K562 (cell line): Measurements from ENCODE around the gene RPS6KL1. TPM values are rescaled to one million over a fixed set of nuclear protein-coding genes. Genes with fewer than 3 reads are reported as not detected.

Experiments used
- ATAC-seq: fragments of 200-7000 bp; cut with Tn5 transposase; 3 replicates; pipeline ENCODE4 v1.9.1; 2020; ENCODE audit warnings: moderate library complexity
- BruUV-seq: library from RNA; stranded (reverse); fragments of 400-500 nt; replicated peaks from 2 replicates; lab custom pipeline; 2021; lab: Mats Ljungman, UMichigan
- CTCF ChIA-PET: fragments of 300-600 bp; formaldehyde crosslinking; extraction: SDS; loops from one replicate; lab custom pipeline; 2021; ENCODE audit warnings: low intra/inter-chr PET ratio; lab: Yijun Ruan, JAX
- POLR2A ChIA-PET: fragments of 300-600, 350-650 bp; sonication (Branson Sonifier 250); formaldehyde crosslinking; extraction: SDS; loops from one replicate; lab custom pipeline; 2021; ENCODE audit warnings: antibody characterized with exemption, inconsistent platforms; lab: Yijun Ruan, JAX
- DNase-seq, 4 experiments: peaks; one replicate each; pipeline versions ENCODE4 v3.0.0 to v3.0.0-alpha.2; 2011 to 2018; ENCODE audit warnings: low spot score in 3 of 4, mixed read lengths in 3 of 4; ENCODE audit errors: extremely low read depth in 1 of 4
- FAIRE-seq: peaks from 2 replicates; lab custom pipeline; 2011; peaks lifted over from hg19 to GRCh38; lab: Jason Lieb, UNC
- H2AFZ ChIP-seq: 2 replicates; pipeline ENCODE4 v1.6.0; 2011; ENCODE audit warnings: low read depth, low read length, control low read depth, inconsistent platforms
- H3K27ac ChIP-seq: fragments of 200-600 bp; 3 replicates; pipeline ENCODE4 v1.8.0; 2011; ENCODE audit warnings: low read depth, mild to moderate bottlenecking, control low read depth, inconsistent platforms, low read length, moderate library complexity, mixed read lengths; ENCODE audit errors: extremely low read depth
- H3K27me3 ChIP-seq, 2 experiments: fragments of 300-600 bp in 1 of 2; 2 replicates in 1 of 2; 3 replicates in 1 of 2; pipeline versions ENCODE4 v1.6.0 to v1.8.0; 2011; ENCODE audit warnings: inconsistent platforms in 2 of 2, low read length in 2 of 2, mild to moderate bottlenecking in 1 of 2, mixed read lengths in 1 of 2, moderate library complexity in 1 of 2; ENCODE audit not compliant: control insufficient read depth in 2 of 2, insufficient read depth in 2 of 2
- H3K36me3 ChIP-seq: fragments of 300-600 bp; 3 replicates; pipeline ENCODE4 v1.8.0; 2011; ENCODE audit warnings: mild to moderate bottlenecking, low read length, inconsistent platforms; ENCODE audit not compliant: control insufficient read depth, insufficient read depth
- H3K4me1 ChIP-seq, 2 experiments: fragments of 200-600 bp in 1 of 2; replicated peaks in 1 of 2; 2 replicates in 1 of 2; 3 replicates in 1 of 2; pipeline versions ENCODE4 v1.5.1 to v1.8.0; 2011; ENCODE audit warnings: inconsistent platforms in 2 of 2, low read length in 2 of 2, mild to moderate bottlenecking in 1 of 2, mixed read lengths in 1 of 2, moderate library complexity in 1 of 2; ENCODE audit not compliant: control insufficient read depth in 2 of 2, insufficient read depth in 2 of 2
- H3K4me2 ChIP-seq: 2 replicates; pipeline ENCODE4 v1.6.1; 2011; ENCODE audit warnings: low read length, control low read depth, inconsistent platforms, mixed read lengths; ENCODE audit not compliant: insufficient read depth
- H3K4me3 ChIP-seq: fragments of 200-600 bp; sonication (generic), shearing (Covaris generic); 2 replicates; pipeline ENCODE4 v1.5.1; 2016; ENCODE audit warnings: control low read depth, inconsistent platforms
- H3K79me2 ChIP-seq: fragments of 200-600 bp; 3 replicates; pipeline ENCODE4 v1.8.0; 2011; ENCODE audit warnings: low read length, inconsistent platforms; ENCODE audit not compliant: control insufficient read depth, insufficient read depth
- H3K9ac ChIP-seq, 2 experiments: 2 replicates each; pipeline versions ENCODE4 v1.6.0 to v1.6.1; 2011; ENCODE audit warnings: low read depth in 2 of 2, low read length in 2 of 2, control low read depth in 1 of 2, inconsistent platforms in 1 of 2, mild to moderate bottlenecking in 1 of 2, mixed read lengths in 1 of 2; ENCODE audit not compliant: insufficient read depth in 1 of 2
- H3K9me1 ChIP-seq: one replicate; pipeline ENCODE4 v1.6.0; 2011; ENCODE audit warnings: inconsistent platforms, mild to moderate bottlenecking, low read length, moderate library complexity; ENCODE audit not compliant: control insufficient read depth, insufficient read depth
- H3K9me3 ChIP-seq: replicated peaks from 2 replicates; pipeline ENCODE4 v1.5.1; 2011; ENCODE audit warnings: low read depth, low read length, inconsistent platforms; ENCODE audit not compliant: control insufficient read depth, insufficient read depth
- H4K20me1 ChIP-seq: replicated peaks from 2 replicates; pipeline ENCODE4 v1.6.1; 2011; ENCODE audit warnings: low read length, inconsistent platforms, mixed read lengths; ENCODE audit not compliant: control insufficient read depth, insufficient read depth
- CAMTA2 ChIP-seq: fragments of 250-450 bp; sonication (Bioruptor Pico); conservative IDR thresholded peaks from 2 replicates; pipeline ENCODE4 v1.5.1; 2022
- CBFB ChIP-seq: sonication (generic); formaldehyde crosslinking; IDR thresholded peaks from 2 replicates; pipeline ENCODE4 v1.4.0; 2020; ENCODE audit warnings: mild to moderate bottlenecking, missing genetic modification reagents
- MITF ChIP-seq: IDR thresholded peaks from 2 replicates; pipeline ENCODE4 v1.6.1; 2014; ENCODE audit warnings: antibody characterized with exemption
- MYBL2 ChIP-seq, 2 experiments: fragments of 450-650 bp in 1 of 2; sonication (generic) in 1 of 2; formaldehyde crosslinking in 1 of 2; IDR thresholded peaks; 2 replicates each; pipeline versions ENCODE4 v1.6.1 to v1.8.1; 2017 to 2022; ENCODE audit warnings: borderline replicate concordance in 1 of 2, inconsistent platforms in 1 of 2, low read depth in 1 of 2, mild to moderate bottlenecking in 1 of 2, missing genetic modification reagents in 1 of 2, moderate library complexity in 1 of 2
- PCBP2 ChIP-seq: fragments of 200-400 bp; formaldehyde crosslinking; IDR thresholded peaks from 2 replicates; pipeline ENCODE4 v1.6.1; 2018; ENCODE audit warnings: low read length, low read depth, mild to moderate bottlenecking, moderate library complexity; ENCODE audit not compliant: poor library complexity, severe bottlenecking
- PHTF2 ChIP-seq: fragments of 250-450 bp; sonication (Bioruptor Pico); IDR thresholded peaks from 2 replicates; pipeline ENCODE4 v1.5.0; 2021; ENCODE audit warnings: mild to moderate bottlenecking
- RBM15 ChIP-seq: fragments of 200-400 bp; formaldehyde crosslinking; IDR thresholded peaks from 2 replicates; pipeline ENCODE4 v1.6.1; 2018; ENCODE audit warnings: mild to moderate bottlenecking, low read length, moderate library complexity; ENCODE audit not compliant: insufficient read depth
- TEAD2 ChIP-seq: fragments of 450-650 bp; IDR thresholded peaks from 2 replicates; pipeline ENCODE4 v1.6.1; 2016; ENCODE audit warnings: missing genetic modification characterization, control low read depth, missing compliant biosample characterization
- TRIM28 ChIP-seq: fragments of 450-650 bp; IDR thresholded peaks from 2 replicates; pipeline ENCODE4 v1.6.1; 2017
- UBTF ChIP-seq, 2 experiments: IDR thresholded peaks; 2 replicates each; pipeline ENCODE4 v1.6.1; 2012; ENCODE audit warnings: improper control_type of control experiment in 2 of 2, low read depth in 2 of 2, low read length in 2 of 2, borderline replicate concordance in 1 of 2
- ZEB2 ChIP-seq: fragments of 450-650 bp; IDR thresholded peaks from 2 replicates; pipeline ENCODE4 v1.6.1; 2016
- ZNF354B ChIP-seq: fragments of 250-450 bp; sonication (Bioruptor Pico); IDR thresholded peaks from 2 replicates; pipeline ENCODE4 v1.4.0; 2020
- WGBS: fragments of 100-300 bp; shearing (Covaris generic); methylation state at CpG from one replicate; pipeline ENCODE4 v1.1.6; 2016; ENCODE audit warnings: low coverage, mixed read lengths; ENCODE audit not compliant: insufficient coverage; ENCODE audit errors: missing lambda C conversion rate; 5-methylcytosine and 5-hydroxymethylcytosine counted together
- in situ Hi-C: fragments of 300-500 bp; cut with MboI; formaldehyde crosslinking; loops from 4 replicates; pipeline ENCODE4 v1.15.0; 2018; ENCODE audit warnings: inconsistent platforms, mixed read lengths
- intact Hi-C: fragments of 100-400 bp; cut with micrococcal nuclease; formaldehyde crosslinking; loops from 2 replicates; pipeline ENCODE4 v1.14.2; 2022
- polyA plus RNA-seq, 8 experiments: library from polyadenylated mRNA; depleted of rRNA in 4 of 8; stranded (reverse) in 5 of 8; unstranded in 3 of 8; fragments of >200 nt; fragmentation: Nextera tagmentation in 2 of 8; fragmentation: Illumina TruSeq in 1 of 8; extraction: Ambion mirVana in 2 of 8; extraction: Trizol in 1 of 8; gene quantifications; 2 replicates each; pipeline versions ENCODE4 v1.2.1 to v1.2.3, GENCODE V29; 2011 to 2014; ENCODE audit warnings: inconsistent platforms in 1 of 8, missing spikeins in 1 of 8
- total RNA-seq, 7 experiments: library from RNA; depleted of rRNA in 6 of 7; stranded (reverse); fragments of >200 nt in 6 of 7; fragmentation: Illumina TruSeq in 2 of 7; extraction: Trizol in 2 of 7; gene quantifications; 2 replicates each; pipeline versions ENCODE4 v1.2.1 to v1.2.3, GENCODE V29; 2011 to 2021; ENCODE audit warnings: low replicate concordance in 1 of 7

Gene RPS6KL1
- total and polyA plus RNA-seq, 9 of the 15 experiments (the other 6 are each of a cell fraction or from before 2014, with no cell fraction given) = 0.91 to 15.5 (median 8.1) TPM

- no peak for TF ChIP-seq PHTF2 (CRISPR knock-in tag)
- no peak for TF ChIP-seq ZEB2
These were observed 27.0 kb upstream of the RPS6KL1 start (continued) for GRCh38 chr14:74949859-74950573.

GRCh38 chr14:74949191-74949601, 26.1 kb upstream of the RPS6KL1 start:
- Histone ChIP-seq H3K27ac (no peak overlapping the region), H3K4me2 (no peak overlapping the region), H3K9me3 (no peaks in the 10 kb centered on the region), H2AFZ (no peak overlapping the region), H4K20me1 (no peaks in the 10 kb centered on the region), H3K79me2 (no peaks in the 10 kb centered on the region), H3K27me3 (no peaks in the 10 kb centered on the region), H3K4me3 (no peak overlapping the region), H3K36me3 (no peaks in the 10 kb centered on the region), H3K4me1 (peaks cover 6 to 43% of the 10 kb centered on the region in 2 experiments; a peak in 3 of 5 replicates), H3K9ac (peak overlapping the region in 1 of 2 experiments; percentile 45; a peak in 1 of 4 replicates), H3K9me1 (no peaks in the 10 kb centered on the region)
- DNase-seq (no peak), FAIRE-seq (no peak), ATAC-seq (no peak)
- TF ChIP-seq PCBP2 (no peak), TRIM28 (no peak), ZNF354B (CRISPR knock-in tag) (no peak), UBTF (IDR thresholded peaks at IDR 0.05; ENCODE audit: borderline replicate concordance in 1 of 2, low read depth in 2 of 2, low read length in 2 of 2) (no peak), CBFB (no peak), TEAD2 (tag) (no peak), RBM15 (no peak), MITF (no peak), CAMTA2 (CRISPR knock-in tag) (no peak), MYBL2 (IDR thresholded peaks at IDR 0.05; ENCODE audit: low read depth) (no peak), MYBL2 (CRISPR knock-in tag; IDR thresholded peaks at IDR 0.05; ENCODE audit: borderline replicate concordance) (no peak)
- BruUV-seq = no TSS peak
- 88% methylated on average over 1 of the region's 16 CpGs for WGBS
- CTCF ChIA-PET = no interaction called here
- in situ Hi-C loops = no loop called here
- POLR2A ChIA-PET = interaction anchor here (0.6 kb wide), 1 partner anchor 402 kb away, joined by 4 read pairs; no protein-coding TSS in a partner anchor
- intact Hi-C loops = loop anchor here (5.0 to 10.0 kb wide), 2 partner anchors 53 to 356 kb away; partner anchors contain the start of gene EIF2B2
